Vagina (tissue), 2 donors: ENCODE measurements around the gene FGGY.

Experiments
- POLR2A ChIP-seq, 2 donors: fragments of 450-650 bp; IDR thresholded peaks; one replicate each; pipeline ENCODE4 v1.6.1; 2017; ENCODE audit warnings: antibody characterized with exemption in 2 of 2, mild to moderate bottlenecking in 2 of 2, moderate library complexity in 2 of 2
- POLR2AphosphoS5 ChIP-seq, 2 donors: sonication (generic); formaldehyde crosslinking; IDR thresholded peaks; one replicate each; pipeline ENCODE4 v1.9.0; 2017; ENCODE audit warnings: antibody characterized with exemption in 2 of 2, mild to moderate bottlenecking in 2 of 2, low read depth in 1 of 2; ENCODE audit not compliant: insufficient read depth in 1 of 2
- TF ChIP-seq, protein P1 (sequence below), 3 experiments: fragments of 450-650 bp in 2 of 3; fragments of 200-600 bp in 1 of 3; sonication (generic) in 1 of 3; IDR thresholded peaks; one replicate each; pipeline ENCODE4 v1.5.1; 2017 to 2019; ENCODE audit warnings: antibody characterized with exemption in 3 of 3, mild to moderate bottlenecking in 2 of 3, moderate library complexity in 2 of 3

DNA sequence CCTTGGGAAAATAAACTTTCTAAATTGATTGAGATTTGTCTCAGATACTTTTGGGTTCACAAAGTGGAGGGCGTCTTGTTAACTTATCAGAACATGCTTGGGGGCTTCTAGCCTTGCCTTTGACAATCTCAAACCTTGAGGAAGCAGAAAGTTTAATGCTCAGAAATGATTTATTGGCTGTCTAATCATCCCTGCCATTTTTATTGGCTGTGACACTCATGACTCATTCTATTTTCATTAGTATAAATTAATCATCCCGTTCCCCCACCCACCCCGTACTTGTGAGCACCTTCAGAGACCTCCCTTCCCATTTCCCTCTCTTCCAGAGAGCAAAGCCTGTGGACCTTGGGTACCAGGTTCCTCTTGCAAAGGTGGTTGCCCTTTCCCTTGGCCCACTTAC lies 87.1 kb downstream of the FGGY start:
- TF ChIP-seq POLR2A (IDR thresholded peaks at IDR 0.05): no peak
- TF ChIP-seq, protein P1, sequence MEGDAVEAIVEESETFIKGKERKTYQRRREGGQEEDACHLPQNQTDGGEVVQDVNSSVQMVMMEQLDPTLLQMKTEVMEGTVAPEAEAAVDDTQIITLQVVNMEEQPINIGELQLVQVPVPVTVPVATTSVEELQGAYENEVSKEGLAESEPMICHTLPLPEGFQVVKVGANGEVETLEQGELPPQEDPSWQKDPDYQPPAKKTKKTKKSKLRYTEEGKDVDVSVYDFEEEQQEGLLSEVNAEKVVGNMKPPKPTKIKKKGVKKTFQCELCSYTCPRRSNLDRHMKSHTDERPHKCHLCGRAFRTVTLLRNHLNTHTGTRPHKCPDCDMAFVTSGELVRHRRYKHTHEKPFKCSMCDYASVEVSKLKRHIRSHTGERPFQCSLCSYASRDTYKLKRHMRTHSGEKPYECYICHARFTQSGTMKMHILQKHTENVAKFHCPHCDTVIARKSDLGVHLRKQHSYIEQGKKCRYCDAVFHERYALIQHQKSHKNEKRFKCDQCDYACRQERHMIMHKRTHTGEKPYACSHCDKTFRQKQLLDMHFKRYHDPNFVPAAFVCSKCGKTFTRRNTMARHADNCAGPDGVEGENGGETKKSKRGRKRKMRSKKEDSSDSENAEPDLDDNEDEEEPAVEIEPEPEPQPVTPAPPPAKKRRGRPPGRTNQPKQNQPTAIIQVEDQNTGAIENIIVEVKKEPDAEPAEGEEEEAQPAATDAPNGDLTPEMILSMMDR (IDR thresholded peaks at IDR 0.05): no peak
- no peak for TF ChIP-seq POLR2AphosphoS5 (IDR thresholded peaks at IDR 0.05; ENCODE audit: insufficient read depth in 1 of 2, low read depth in 1 of 2)
